Calu3 (cell line): ENCODE results near the gene RPL38. TPM values are rescaled to one million over a fixed set of nuclear protein-coding genes. Genes with fewer than 3 reads are reported as not detected.
A peak's percentile ranks its signal among the peaks of the same experiment; 100 is the strongest.

Experiments
- BruUV-seq: library from RNA; stranded (reverse); fragments of 400-500 nt; replicated peaks from 2 replicates; lab custom pipeline; 2021; lab: Mats Ljungman, UMichigan
- CTCF ChIA-PET: fragments of 300-600 bp; sonication (Branson Sonifier 250); formaldehyde crosslinking; loops from one replicate; lab custom pipeline; 2022; ENCODE audit warnings: antibody characterized with exemption; lab: Charles Lee
- DNase-seq: peaks from one replicate; pipeline ENCODE4 v3.0.0; 2022
- H3K27ac Mint-ChIP-seq: one replicate; pipeline ENCODE4 v1.8.0; 2022; ENCODE audit warnings: mixed read lengths; ENCODE audit not compliant: unreplicated experiment
- H3K27me3 Mint-ChIP-seq: one replicate; pipeline ENCODE4 v1.8.0; 2022; ENCODE audit warnings: mixed read lengths; ENCODE audit not compliant: unreplicated experiment
- H3K36me3 Mint-ChIP-seq: one replicate; pipeline ENCODE4 v1.8.0; 2022; ENCODE audit warnings: mild to moderate bottlenecking, moderate library complexity, mixed read lengths; ENCODE audit not compliant: insufficient read depth, unreplicated experiment
- H3K4me1 Mint-ChIP-seq: one replicate; pipeline ENCODE4 v1.8.0; 2022; ENCODE audit warnings: mild to moderate bottlenecking, low read depth, mixed read lengths; ENCODE audit not compliant: unreplicated experiment
- H3K4me3 Mint-ChIP-seq: one replicate; pipeline ENCODE4 v1.8.0; 2022; ENCODE audit warnings: mild to moderate bottlenecking, low read depth, moderate library complexity, mixed read lengths; ENCODE audit not compliant: unreplicated experiment
- H3K9me3 Mint-ChIP-seq: one replicate; pipeline ENCODE4 v1.8.0; 2022; ENCODE audit warnings: low read depth, mixed read lengths; ENCODE audit not compliant: unreplicated experiment
- CTCF ChIP-seq: fragments of 200-600 bp; IDR thresholded peaks from one replicate; pipeline ENCODE4 v1.8.0; 2022; ENCODE audit warnings: antibody characterized with exemption; ENCODE audit not compliant: unreplicated experiment
- intact Hi-C: fragments of 100-400 bp; cut with micrococcal nuclease; formaldehyde crosslinking; loops from one replicate; pipeline ENCODE4 v1.10.0; 2022; ENCODE audit not compliant: unreplicated experiment
- total RNA-seq: library from RNA; stranded (reverse); gene quantifications from 2 replicates; pipeline ENCODE4 v1.2.3, GENCODE V29; 2022

RPL38 gene
- total RNA-seq, 1 experiment from 2014 or later: 725 TPM

GRCh38 chr17:74200112-74200511 lies 3.4 kb upstream of the RPL38 start:
- H3K36me3 Mint-ChIP-seq: peaks cover 23% of the 10 kb centered on the region
- no peak for DNase-seq
- H3K4me3 Mint-ChIP-seq: peak overlapping the region; percentile 33
- intact Hi-C loops: no loop called here
- H3K9me3 Mint-ChIP-seq: no peaks in the 10 kb centered on the region
- TF ChIP-seq CTCF: no peak
- H3K27me3 Mint-ChIP-seq: peaks cover 85% of the 10 kb centered on the region
- H3K4me1 Mint-ChIP-seq: peaks cover 13% of the 10 kb centered on the region
- CTCF ChIA-PET: interaction anchor here (0.9 to 2.0 kb wide), 7 partner anchors 9 to 110 kb away, joined by 3 to 21 read pairs (median 3); partner anchors contain the start of gene TTYH2
- H3K27ac Mint-ChIP-seq: no peak overlapping the region
- BruUV-seq: no TSS peak

- no peak overlapping the region for H3K4me3 Mint-ChIP-seq
- intact Hi-C loops: no loop called here
- TF ChIP-seq CTCF: no peak
- no peak overlapping the region for H3K27ac Mint-ChIP-seq
- peaks cover 35% of the 10 kb centered on the region for H3K36me3 Mint-ChIP-seq
- CTCF ChIA-PET: interaction anchor here (2.0 kb wide), 1 partner anchor 111 kb away, joined by 21 read pairs; no protein-coding TSS in a partner anchor
- H3K9me3 Mint-ChIP-seq: no peaks in the 10 kb centered on the region
- peaks cover 20% of the 10 kb centered on the region for H3K4me1 Mint-ChIP-seq
- H3K27me3 Mint-ChIP-seq: peaks cover 74% of the 10 kb centered on the region
- no TSS peak for BruUV-seq
- no peak for DNase-seq
Observed at GRCh38 chr17:74201250-74201649, 2.2 kb upstream of the RPL38 start.

GRCh38 chr17:74201948-74202347 lies 1.5 kb upstream of the RPL38 start:
- Mint-ChIP-seq H3K4me3 (no peak overlapping the region), H3K36me3 (peaks cover 42% of the 10 kb centered on the region), H3K4me1 (peaks cover 26% of the 10 kb centered on the region), H3K9me3 (no peaks in the 10 kb centered on the region), H3K27me3 (peaks cover 67% of the 10 kb centered on the region), H3K27ac (no peak overlapping the region)
- intact Hi-C loops: no loop called here
- TF ChIP-seq CTCF: no peak
- CTCF ChIA-PET: interaction anchor here (0.6 kb wide), 1 partner anchor 118 kb away, joined by 7 read pairs; no protein-coding TSS in a partner anchor
- BruUV-seq: no TSS peak
- DNase-seq: no peak

GRCh38 chr17:74202938-74203337 lies 540 bp upstream of the RPL38 start:
- DNase-seq: no peak
- peaks cover 48% of the 10 kb centered on the region for H3K36me3 Mint-ChIP-seq
- H3K27ac Mint-ChIP-seq: peak overlapping the region; percentile 100
- peaks cover 57% of the 10 kb centered on the region for H3K27me3 Mint-ChIP-seq
- peak overlapping the region; percentile 96 for H3K4me3 Mint-ChIP-seq
- no peaks in the 10 kb centered on the region for H3K9me3 Mint-ChIP-seq
- intact Hi-C loops: no loop called here
- TF ChIP-seq CTCF: no peak
- peaks cover 26% of the 10 kb centered on the region for H3K4me1 Mint-ChIP-seq
- no TSS peak for BruUV-seq
- CTCF ChIA-PET: interaction anchor here (1.0 kb wide), 1 partner anchor 10 kb away, joined by 3 read pairs; no protein-coding TSS in a partner anchor
